Measurements from ENCODE around the gene ORC3.
"Not testable (repeated sequence)": the region's sequence is repeated elsewhere in the genome, so short reads cannot be mapped to it uniquely, and the experiment has no call there.

The ORC3 gene

GRCh38 chr6:87606199-87606598, 16.3 kb downstream of the ORC3 start:
- DNase-seq: no peak

DNA sequence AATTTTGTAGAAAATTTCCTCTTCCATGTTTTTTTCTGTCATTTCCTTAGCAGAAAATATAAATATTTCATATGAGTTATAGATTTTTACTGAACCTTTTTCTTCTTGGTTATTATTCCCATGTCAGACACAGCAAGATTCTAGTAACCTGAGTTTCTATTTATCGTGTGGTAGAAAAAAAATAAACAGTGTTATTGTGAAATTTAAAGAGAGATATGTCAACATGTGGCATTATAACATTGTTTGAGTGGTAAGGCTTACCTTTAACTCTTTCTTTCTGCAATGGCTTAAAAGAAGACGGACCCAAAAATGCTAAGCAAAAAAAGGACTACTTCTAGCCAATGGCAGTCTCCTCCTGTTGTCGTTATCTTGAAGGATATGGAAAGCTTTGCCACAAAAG, 18.9 kb downstream of the ORC3 start:
- DNase-seq: no peak

GRCh38 chr6:87613018-87613417, 23.1 kb downstream of the ORC3 start:
- not testable (repeated sequence) for DNase-seq

- no peak for DNase-seq
These were observed 27.5 kb downstream of the ORC3 start for GRCh38 chr6:87617405-87617804.

DNA sequence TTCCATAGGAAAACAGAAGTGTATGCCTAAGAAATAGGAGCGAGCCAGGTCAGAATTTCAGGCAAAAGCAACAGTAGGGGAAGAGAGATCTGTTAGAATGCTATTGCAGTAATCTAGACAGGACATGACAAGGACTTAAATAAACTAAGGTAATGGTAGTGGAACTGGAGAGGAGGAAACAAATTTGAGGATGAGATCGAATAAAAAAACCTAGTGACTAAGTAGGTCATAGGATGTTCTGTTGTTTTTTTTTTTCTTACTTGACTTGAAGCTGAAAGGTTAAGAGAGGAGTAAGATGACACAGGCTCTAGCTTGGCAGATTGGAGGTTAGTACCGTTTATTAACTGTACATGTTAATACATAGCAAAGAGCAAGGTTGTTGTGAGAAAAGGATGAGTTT, 28.6 kb downstream of the ORC3 start:
- DNase-seq: no peak

DNA sequence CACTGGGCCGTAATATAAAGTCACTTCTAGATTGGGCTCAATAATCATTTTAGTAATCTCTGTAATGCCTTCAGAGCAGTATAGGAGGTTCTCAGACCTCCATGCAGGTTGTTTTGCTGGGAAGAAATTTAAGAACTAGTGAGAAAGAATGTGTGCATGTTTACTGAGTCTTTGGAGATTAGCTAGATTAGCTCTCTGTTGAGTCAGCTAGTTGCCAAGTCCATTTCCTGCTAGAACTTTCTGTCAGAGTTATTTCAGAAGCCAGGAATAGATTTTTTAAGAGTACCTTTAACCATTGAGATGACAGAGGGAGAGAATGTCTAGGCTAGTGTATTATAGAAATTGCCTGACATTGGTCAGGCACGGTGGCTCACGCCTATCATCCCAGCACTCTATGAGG, 33.3 kb downstream of the ORC3 start:
- DNase-seq: peak in 1 of 5 experiments; percentile 45

DNA sequence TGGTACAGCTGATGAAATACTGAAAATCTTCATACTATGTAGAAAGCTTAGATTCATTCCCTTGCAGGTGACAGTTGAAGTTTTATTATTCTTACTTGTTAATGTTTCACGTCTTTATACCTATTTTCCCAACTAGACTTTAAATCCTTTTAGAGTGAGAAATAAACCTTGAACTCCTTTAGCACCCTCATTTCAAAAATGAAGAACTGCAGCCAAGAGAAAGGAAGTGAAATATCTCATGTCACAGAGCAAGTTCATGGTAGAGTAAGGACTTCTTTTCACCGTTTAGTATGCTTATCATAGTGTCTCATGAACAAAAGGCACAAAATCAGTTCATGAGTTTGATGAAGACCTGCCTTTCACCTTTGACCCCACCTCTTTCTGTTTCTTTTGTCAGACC, 38.5 kb downstream of the ORC3 start:
- no peak for DNase-seq

- no peak for DNase-seq
These were observed 38.9 kb downstream of the ORC3 start for GRCh38 chr6:87628881-87629280.

DNA sequence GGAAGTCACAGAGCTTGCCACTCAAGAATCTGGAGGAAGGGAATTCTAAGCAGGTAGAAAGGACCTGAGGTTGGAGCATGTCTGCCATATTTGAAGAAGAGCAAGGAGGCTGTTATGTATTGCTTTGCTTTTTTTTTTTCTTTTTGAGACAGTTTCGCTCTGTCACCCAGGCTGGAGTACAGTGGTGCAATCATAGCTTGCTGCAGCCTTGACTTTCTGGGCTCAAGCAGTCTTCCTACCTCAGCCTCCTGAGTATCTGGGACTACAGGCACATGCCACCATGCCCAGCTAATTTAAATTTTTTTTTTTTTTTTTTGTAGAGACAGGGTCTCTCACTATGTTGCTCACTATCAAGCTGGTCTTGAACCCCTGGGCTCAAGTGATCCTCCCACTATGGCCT, 40.8 kb downstream of the ORC3 start:
- DNase-seq: no peak

GRCh38 chr6:87633851-87634250, 43.9 kb downstream of the ORC3 start:
- DNase-seq: no peak

DNA sequence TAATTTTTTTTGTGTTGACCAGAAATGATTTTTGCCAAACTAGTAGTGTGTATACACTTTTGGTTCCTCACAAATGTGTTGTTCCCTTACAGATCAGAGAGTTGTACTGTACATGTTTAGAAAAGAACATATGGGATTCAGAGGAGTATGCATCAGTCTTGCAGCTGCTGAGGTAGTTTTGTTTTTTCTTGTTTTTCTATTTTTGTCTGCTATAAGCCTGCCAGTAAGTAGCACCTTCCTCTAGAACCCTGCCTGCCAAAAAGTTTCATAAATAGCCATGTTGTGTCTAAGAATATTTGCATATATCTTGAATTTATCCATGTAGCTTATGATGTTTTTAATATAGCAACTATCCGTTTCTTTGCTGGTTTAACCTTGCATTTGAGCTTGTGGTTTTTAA, 46.4 kb downstream of the ORC3 start:
- DNase-seq: no peak

DNA sequence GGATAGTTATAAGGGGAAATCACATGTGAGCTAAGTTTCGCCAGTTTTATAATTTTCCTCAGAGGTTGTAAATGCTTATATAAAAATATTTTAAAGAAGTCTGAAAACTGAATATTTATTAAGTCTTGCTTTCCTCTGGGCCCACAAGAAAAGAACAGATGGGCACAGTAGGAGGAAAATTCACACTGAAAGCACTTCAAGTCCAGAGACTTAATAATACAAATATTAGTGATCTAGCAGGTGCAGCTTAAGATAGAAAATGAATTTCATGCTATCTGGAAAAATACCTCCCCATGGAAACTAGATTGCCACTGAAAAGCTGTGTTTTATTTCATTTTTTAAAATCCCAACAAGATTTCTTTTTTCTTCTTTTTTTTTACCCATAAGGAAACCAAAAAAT, 47.2 kb downstream of the ORC3 start:
- no peak for DNase-seq

DNA sequence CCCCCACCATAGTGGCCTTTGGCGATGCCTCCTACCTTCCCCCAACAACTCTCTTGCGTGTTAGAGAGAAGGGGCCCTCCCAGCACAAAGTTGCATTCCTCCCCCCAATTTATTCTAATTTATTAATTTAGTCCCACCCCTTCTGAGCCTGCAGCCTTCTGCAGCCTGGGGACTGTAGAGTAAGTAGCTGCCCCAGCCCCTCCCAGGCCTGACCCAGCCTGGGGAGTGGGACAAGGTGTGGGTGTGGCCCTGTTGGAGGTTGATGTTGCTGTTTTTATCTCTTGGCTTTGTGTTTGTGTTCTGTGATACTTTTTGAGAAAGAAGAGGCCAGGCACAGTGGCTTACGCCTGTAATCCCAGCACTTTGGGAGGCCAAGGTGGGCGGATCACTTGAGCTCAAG, 49.4 kb downstream of the ORC3 start:
- DNase-seq: no peak

GRCh38 chr6:87641065-87641692, 51.2 kb downstream of the ORC3 start:
- DNase-seq: peak in 1 of 5 experiments; percentile 32

GRCh38 chr6:87645080-87645479, 55.1 kb downstream of the ORC3 start:
- peak in 1 of 5 experiments; percentile 47 for DNase-seq

DNA sequence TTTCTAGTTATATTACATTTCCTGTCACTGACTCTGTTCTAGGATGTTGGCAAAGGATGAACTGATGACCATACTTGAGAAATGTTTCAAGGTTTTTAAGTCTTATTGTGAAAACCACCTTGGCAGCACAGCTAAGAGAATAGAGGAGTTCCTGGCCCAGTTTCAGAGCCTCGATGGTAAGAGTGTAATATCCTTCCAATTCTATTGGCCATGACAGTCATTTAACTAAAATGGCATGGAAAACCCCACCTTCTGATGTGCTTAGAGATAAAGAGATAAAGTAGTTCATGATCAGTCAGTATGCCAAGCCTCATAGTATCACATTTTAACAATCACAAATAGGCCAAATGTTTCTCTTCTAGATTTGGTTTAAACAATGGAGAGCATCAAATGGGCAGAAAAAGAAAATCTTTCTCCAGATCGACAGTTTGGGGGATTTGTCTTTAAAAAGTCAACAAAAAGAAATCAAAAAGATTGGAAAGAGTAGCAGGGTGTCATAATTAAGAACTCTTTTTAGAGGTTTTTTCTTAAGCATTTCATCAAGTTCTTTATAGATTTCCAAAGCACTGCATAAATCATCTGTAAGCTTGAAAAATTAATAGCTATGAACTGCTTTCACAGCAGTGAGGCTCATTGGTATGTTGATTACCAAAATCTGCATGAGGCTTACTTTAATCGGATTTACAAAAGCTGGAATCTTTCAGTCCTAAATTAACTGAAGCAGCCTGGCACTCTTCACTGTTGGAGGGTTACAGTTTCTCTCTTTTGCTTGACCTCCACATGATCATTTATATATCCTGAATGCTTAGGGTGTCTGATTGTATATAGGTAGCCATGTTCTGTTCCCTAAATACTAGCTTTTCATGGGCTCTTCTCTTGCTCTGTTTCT, 63.4 kb downstream of the ORC3 start:
- peak in 1 of 5 experiments; percentile 82 for DNase-seq

DNA sequence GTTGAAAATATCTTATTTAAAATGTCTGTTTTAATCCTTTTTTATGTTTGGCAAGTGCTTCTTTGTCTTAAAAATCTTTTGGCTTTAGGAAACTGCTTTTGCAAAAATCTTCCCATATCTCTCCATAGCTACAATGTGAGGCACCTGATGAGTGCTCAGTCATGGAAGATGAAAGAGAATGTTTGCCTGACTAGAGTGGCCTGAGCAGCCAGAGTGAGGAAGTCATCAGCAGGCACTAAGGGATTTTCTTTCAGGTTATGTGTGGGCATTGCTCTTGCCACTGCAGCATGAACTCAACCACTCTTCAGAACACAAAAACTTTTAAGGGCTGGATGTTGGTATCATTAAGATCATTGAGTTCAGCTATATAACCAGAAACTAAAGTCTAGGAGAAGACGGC, 64.2 kb downstream of the ORC3 start:
- DNase-seq: no peak

GRCh38 chr6:87654875-87655454, 65.0 kb downstream of the ORC3 start:
- DNase-seq: no peak

GRCh38 chr6:87655824-87656223, 65.9 kb downstream of the ORC3 start:
- DNase-seq: no peak

DNA sequence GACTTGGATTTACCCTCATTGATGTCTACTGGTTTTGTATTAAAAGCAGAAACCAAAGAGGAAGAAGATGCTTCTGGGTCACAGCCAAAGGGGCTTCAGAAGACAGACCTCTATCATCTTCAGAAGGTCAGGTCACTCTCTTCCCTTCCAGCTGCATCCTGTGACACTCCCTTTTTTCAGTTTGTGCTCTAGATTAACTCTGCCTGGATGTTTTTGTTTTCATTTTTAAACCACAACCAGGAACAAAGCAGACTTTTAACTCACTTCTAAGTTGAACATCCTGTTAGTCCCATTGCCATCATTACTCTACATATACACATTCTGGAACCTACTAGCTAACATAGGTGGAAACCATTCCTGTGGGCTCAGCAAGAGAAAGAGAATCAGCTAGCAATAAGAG, 66.9 kb downstream of the ORC3 start:
- DNase-seq: peak in 1 of 5 experiments; percentile 29

GRCh38 chr6:87658516-87658915, 68.6 kb downstream of the ORC3 start:
- DNase-seq: no peak

DNA sequence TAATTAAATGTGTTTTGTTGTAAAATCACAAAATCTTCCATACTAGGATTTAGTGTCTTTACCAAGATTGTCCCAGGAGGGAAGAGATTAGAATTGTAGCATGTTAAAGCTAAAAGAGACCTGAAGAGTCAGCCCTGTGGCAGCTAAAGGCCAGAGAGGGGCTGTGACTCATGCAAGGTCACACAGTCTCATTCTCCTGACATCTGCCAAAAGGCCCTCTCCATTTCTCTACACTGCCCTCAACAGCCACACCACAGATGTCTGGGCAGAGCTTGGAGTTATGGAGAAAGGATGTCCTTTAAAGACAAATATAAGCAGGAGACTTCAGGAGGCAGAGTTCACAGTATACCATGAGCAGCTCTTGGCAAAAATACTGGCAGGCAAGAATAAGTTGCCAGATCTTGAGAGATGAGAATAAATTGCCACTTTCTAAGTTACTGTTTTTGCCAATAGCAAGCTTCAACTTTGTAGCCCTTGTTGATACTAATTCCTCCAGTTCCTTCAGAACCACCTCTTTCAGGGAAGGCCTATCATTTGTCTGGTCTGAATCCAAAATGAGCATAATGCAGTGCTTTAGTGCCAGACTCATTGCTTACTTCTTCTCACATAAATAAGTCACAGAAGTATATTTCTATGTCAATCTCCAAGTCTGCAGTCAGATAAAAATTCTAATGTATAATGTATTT, 70.4 kb downstream of the ORC3 start:
- DNase-seq: no peak

DNA sequence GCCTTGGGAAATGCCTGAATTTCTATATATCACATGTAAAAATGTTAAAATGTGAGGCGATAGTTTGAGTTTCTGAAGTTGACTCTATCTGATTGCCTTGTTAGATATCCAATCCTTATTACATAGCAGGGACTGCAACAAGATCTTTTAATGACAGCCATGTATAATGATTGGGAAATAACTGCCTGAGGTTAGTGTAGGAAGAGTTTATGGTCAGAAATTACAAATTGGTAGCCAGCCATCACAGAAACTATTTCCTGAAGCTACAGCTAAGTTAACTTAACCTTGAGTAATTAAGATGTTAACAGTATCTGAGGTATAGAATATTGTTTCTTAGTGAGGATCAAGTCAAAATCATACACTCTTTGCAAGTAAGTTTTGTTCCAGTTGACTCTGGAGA, 71.1 kb downstream of the ORC3 start:
- no peak for DNase-seq

Measured in T-helper 2 cell (primary cell).